ENCODE data around the gene KIF22. TPM values are rescaled to one million over a fixed set of nuclear protein-coding genes. Genes with fewer than 3 reads are reported as not detected.

The KIF22 gene
- polyA plus RNA-seq, 2 of the 4 experiments (the other 2 are of a cell fraction), result 64.3 to 73.7 TPM

DNA sequence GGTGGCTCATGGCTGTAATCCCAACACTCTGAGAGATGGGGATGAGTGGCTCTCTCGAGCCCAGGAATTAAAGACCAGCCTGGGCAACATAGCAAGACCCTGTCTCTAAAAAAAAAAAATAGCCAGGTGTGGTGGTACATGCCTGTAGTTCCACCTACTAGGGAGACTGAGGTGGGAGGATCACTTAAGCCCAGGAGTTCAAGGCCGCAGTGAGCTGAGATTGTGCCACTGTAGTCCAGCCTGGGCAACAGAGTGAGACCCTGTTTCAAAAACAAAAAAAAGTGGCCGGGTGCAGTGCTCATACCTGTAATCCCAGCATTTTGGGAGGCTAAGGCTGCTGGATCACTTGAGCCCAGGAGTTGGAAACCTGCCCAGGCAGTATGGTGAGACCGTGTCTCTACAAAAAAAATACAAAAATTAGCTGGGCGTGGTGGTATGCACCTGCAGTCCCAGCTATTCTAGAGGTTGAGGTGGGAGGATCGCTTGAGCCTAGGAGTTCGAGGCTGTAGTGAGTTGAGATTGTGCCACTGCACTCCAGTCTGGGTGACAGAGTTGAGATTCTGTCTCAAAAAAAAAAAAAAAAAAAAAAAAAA is 47.8 kb upstream of the KIF22 start:
- Histone ChIP-seq H3K4me1 (no peaks in the 10 kb centered on the region), H3K4me2 (no peak overlapping the region), H3K27ac (no peak overlapping the region), H3K4me3 (no peak overlapping the region), H3K9me3 (no peaks in the 10 kb centered on the region)
- ChIA-PET CTCF (interaction anchor here (0.7 kb wide), 1 partner anchor 105 kb away, joined by 3 read pairs; no protein-coding TSS in a partner anchor), POLR2A (no interaction called here)
- TF ChIP-seq, protein P1, sequence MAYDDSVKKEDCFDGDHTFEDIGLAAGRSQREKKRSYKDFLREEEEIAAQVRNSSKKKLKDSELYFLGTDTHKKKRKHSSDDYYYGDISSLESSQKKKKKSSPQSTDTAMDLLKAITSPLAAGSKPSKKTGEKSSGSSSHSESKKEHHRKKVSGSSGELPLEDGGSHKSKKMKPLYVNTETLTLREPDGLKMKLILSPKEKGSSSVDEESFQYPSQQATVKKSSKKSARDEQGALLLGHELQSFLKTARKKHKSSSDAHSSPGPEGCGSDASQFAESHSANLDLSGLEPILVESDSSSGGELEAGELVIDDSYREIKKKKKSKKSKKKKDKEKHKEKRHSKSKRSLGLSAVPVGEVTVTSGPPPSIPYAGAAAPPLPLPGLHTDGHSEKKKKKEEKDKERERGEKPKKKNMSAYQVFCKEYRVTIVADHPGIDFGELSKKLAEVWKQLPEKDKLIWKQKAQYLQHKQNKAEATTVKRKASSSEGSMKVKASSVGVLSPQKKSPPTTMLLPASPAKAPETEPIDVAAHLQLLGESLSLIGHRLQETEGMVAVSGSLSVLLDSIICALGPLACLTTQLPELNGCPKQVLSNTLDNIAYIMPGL (CRISPR knock-in tag; IDR thresholded peaks at IDR 0.05; ENCODE audit: borderline replicate concordance), result no peak
- TF ChIP-seq POLR2AphosphoS2 (conservative IDR thresholded peaks at IDR 0.05; ENCODE audit: low read length) (no peak), EHMT2 (IDR thresholded peaks at IDR 0.05; ENCODE audit: low read depth) (no peak), RFX5 (IDR thresholded peaks at IDR 0.05) (no peak), NPAS2 (CRISPR knock-in tag; IDR thresholded peaks at IDR 0.05; ENCODE audit: borderline replicate concordance) (no peak), HOXB5 (CRISPR knock-in tag; IDR thresholded peaks at IDR 0.05) (no peak), CEBPB (IDR thresholded peaks at IDR 0.05) (no peak), POLR2A (IDR thresholded peaks at IDR 0.05; ENCODE audit: low read length) (no peak), TP53 (CRISPR knock-in tag; IDR thresholded peaks at IDR 0.05) (no peak), ZFP36 (IDR thresholded peaks at IDR 0.05; ENCODE audit: borderline replicate concordance, partially characterized antibody) (no peak), FOXS1 (CRISPR knock-in tag; IDR thresholded peaks at IDR 0.05) (no peak), PHF8 (IDR thresholded peaks at IDR 0.05; ENCODE audit: borderline replicate concordance, low read depth) (no peak), RARB (CRISPR knock-in tag; IDR thresholded peaks at IDR 0.05) (no peak), CHD4 (IDR thresholded peaks at IDR 0.05; ENCODE audit: borderline replicate concordance) (no peak)
- TF ChIP-seq, protein P2, sequence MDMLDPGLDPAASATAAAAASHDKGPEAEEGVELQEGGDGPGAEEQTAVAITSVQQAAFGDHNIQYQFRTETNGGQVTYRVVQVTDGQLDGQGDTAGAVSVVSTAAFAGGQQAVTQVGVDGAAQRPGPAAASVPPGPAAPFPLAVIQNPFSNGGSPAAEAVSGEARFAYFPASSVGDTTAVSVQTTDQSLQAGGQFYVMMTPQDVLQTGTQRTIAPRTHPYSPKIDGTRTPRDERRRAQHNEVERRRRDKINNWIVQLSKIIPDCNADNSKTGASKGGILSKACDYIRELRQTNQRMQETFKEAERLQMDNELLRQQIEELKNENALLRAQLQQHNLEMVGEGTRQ (IDR thresholded peaks at IDR 0.05), result no peak
- TF ChIP-seq, protein P3, sequence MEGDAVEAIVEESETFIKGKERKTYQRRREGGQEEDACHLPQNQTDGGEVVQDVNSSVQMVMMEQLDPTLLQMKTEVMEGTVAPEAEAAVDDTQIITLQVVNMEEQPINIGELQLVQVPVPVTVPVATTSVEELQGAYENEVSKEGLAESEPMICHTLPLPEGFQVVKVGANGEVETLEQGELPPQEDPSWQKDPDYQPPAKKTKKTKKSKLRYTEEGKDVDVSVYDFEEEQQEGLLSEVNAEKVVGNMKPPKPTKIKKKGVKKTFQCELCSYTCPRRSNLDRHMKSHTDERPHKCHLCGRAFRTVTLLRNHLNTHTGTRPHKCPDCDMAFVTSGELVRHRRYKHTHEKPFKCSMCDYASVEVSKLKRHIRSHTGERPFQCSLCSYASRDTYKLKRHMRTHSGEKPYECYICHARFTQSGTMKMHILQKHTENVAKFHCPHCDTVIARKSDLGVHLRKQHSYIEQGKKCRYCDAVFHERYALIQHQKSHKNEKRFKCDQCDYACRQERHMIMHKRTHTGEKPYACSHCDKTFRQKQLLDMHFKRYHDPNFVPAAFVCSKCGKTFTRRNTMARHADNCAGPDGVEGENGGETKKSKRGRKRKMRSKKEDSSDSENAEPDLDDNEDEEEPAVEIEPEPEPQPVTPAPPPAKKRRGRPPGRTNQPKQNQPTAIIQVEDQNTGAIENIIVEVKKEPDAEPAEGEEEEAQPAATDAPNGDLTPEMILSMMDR (IDR thresholded peaks at IDR 0.05), result no peak
- TF ChIP-seq, protein P4, sequence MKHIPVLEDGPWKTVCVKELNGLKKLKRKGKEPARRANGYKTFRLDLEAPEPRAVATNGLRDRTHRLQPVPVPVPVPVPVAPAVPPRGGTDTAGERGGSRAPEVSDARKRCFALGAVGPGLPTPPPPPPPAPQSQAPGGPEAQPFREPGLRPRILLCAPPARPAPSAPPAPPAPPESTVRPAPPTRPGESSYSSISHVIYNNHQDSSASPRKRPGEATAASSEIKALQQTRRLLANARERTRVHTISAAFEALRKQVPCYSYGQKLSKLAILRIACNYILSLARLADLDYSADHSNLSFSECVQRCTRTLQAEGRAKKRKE (CRISPR knock-in tag; IDR thresholded peaks at IDR 0.05; ENCODE audit: low read depth), result no peak
- FAIRE-seq, result no peak
- WGBS (ENCODE audit: missing lambda C conversion rate), result 57% methylated on average over 7 of the region's 7 CpGs
- DNase-seq (ENCODE audit: low read depth in 1 of 2, low spot score in 1 of 2), result no peak
- no peak for ATAC-seq

DNA sequence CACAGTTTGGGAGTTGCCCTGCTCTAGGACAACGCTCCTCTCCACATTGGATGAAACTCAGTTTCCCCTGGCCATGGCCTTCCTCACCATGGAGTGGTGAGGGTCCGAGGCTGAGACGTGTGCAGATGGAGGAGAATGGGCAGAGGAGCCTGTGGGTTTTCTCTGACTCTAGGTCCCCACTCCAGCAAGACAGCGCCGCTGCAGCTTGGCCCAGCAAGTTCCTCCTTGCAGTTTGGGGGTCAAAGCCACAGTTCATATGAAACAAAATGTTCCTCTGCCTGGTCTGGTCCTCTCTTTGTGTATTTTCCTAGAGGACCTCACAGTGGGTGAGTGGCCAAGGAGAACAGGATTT is 47.1 kb upstream of the KIF22 start:
- Histone ChIP-seq H3K4me1 (no peaks in the 10 kb centered on the region), H3K9me3 (no peaks in the 10 kb centered on the region), H3K27ac (no peak overlapping the region), H3K4me3 (no peak overlapping the region), H3K4me2 (no peak overlapping the region)
- WGBS (ENCODE audit: missing lambda C conversion rate), result 61% methylated on average over 5 of the region's 5 CpGs
- CTCF ChIA-PET, result interaction anchor here (1.1 kb wide), 1 partner anchor 14 kb away, joined by 5 read pairs; no protein-coding TSS in a partner anchor
- POLR2A ChIA-PET, result no interaction called here
- FAIRE-seq (no peak), ATAC-seq (no peak), DNase-seq (ENCODE audit: low read depth in 1 of 2, low spot score in 1 of 2) (no peak)
- TF ChIP-seq, protein P2 (IDR thresholded peaks at IDR 0.05), result no peak
- TF ChIP-seq FOSL2 (IDR thresholded peaks at IDR 0.05) (no peak), FOSL2 (CRISPR knock-in tag; IDR thresholded peaks at IDR 0.05) (no peak)
